Psoas muscle (tissue), 8 donors: Measurements from ENCODE around the gene INKA2. TPM values are rescaled to one million over a fixed set of nuclear protein-coding genes. Genes with fewer than 3 reads are reported as not detected.

Experiments
- ATAC-seq, 4 donors: fragments of 200-7000 bp; cut with Tn5 transposase; one replicate each; pipeline ENCODE4 v1.9.1; 2020; ENCODE audit warnings: moderate library complexity in 3 of 4, mild to moderate bottlenecking in 2 of 4
- DNase-seq, 2 donors: peaks; one replicate each; pipeline ENCODE4 v3.0.0-alpha.2; 2020
- H3K27ac ChIP-seq: fragments of 200-600 bp; one replicate; pipeline ENCODE4 v1.8.0; 2022
- H3K27me3 ChIP-seq, 3 donors: fragments of 200-600 bp in 1 of 3; one replicate each; pipeline versions ENCODE4 v1.6.1 to v1.8.0; 2013 to 2022; ENCODE audit warnings: low read length in 2 of 3, mild to moderate bottlenecking in 2 of 3, moderate library complexity in 1 of 3; ENCODE audit not compliant: insufficient read depth in 3 of 3
- H3K36me3 ChIP-seq, 2 donors: fragments of 200-600 bp in 1 of 2; one replicate each; pipeline versions ENCODE4 v1.6.1 to v1.8.0; 2013 to 2022; ENCODE audit warnings: low read depth in 1 of 2, mild to moderate bottlenecking in 1 of 2, moderate library complexity in 1 of 2; ENCODE audit not compliant: insufficient read depth in 1 of 2
- H3K4me1 ChIP-seq: fragments of 200-600 bp; one replicate; pipeline ENCODE4 v1.8.0; 2022
- H3K4me3 ChIP-seq: fragments of 200-600 bp; one replicate; pipeline ENCODE4 v1.8.0; 2022; ENCODE audit warnings: mild to moderate bottlenecking
- H3K9me3 ChIP-seq: fragments of 200-600 bp; one replicate; pipeline ENCODE4 v1.8.0; 2022
- WGBS, 3 donors: extraction: QIAGEN DNeasy Blood & Tissue Kit; methylation state at CpG; one replicate each; pipeline versions ENCODE4 v1.1.6 to v1.1.7; 2013; 5-methylcytosine and 5-hydroxymethylcytosine counted together
- intact Hi-C, 2 donors: fragments of 100-400 bp; cut with DNase I; formaldehyde crosslinking; loops; one replicate each; pipeline versions ENCODE4 v1.11.0 to v1.14.2; 2022
- polyA plus RNA-seq, 3 donors: library from polyadenylated mRNA; stranded (reverse); fragments of 200-250 nt; gene quantifications; one replicate each; pipeline ENCODE4 v1.2.3, GENCODE V29; 2013
- total RNA-seq, 4 donors: library from RNA; stranded (reverse); fragmentation: NEBNext Ultra II Directional in 2 of 4; extraction: Animal tissue kit (Norgen Biotek cat#: 25700) in 2 of 4; gene quantifications; one replicate each; pipeline versions ENCODE4 v1.2.1 to v1.2.4, GENCODE V29; 2021 to 2023
- TF ChIP-seq, protein P1 (sequence below): fragments of 200-600 bp; IDR thresholded peaks from one replicate; pipeline ENCODE4 v1.8.0; 2022; ENCODE audit warnings: antibody characterized with exemption
- donor health status: healthy with polysubstance abuse.
- donor health status: DM: no; HTN: no; CAD: no; lungs with moderate emphysema.
- donor health status: Bipolar disorder and iron deficiency.
- donor health status: healthy.
- donor health status: DM: yes; HTN: yes; CAD: no.
- donor health status: DM: no; HTN: no; CAD: no.
- donor health status: DM: no; HTN: no; CAD: no.
- donor health status: DM: yes; HTN: yes; CAD: no.

INKA2 gene
- total and polyA plus RNA-seq, 7 donors: 1.6 to 15.0 (median 7.4) TPM

DNA sequence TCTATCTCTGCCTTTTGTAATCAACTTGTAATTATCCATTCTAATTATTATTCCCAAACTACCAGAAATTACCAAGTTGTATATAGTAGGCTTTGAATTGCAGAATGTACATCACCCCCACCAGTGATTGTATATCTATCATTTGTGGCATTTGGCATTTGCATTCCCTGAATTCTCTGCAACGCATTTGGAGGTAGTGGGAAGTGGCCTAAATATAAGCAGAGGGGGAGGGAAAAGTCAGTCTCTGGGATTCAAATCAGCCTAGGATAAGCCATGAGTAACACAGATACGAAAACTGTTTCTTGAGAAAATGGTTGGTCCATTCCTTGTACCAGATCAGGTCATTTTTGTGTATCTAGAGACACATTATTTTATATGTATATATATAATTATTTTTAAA, 37.2 kb upstream of the INKA2 start:
- intact Hi-C loops: loop anchor here in 1 of 2 donors (10.0 kb wide), 1 partner anchor 552 kb away; the partner anchor contains the start of gene CHI3L2
- peaks cover 3 to 30% of the 10 kb centered on the region in 2 donors for H3K36me3 ChIP-seq
- H3K27me3 ChIP-seq: no peaks in the 10 kb centered on the region
- 59 to 71% (median 62%) methylated on average over 2 of the region's 2 CpGs for whole genome bisulfite sequencing, 3 donors
- no peak overlapping the region for H3K27ac ChIP-seq
- TF ChIP-seq, protein P1, sequence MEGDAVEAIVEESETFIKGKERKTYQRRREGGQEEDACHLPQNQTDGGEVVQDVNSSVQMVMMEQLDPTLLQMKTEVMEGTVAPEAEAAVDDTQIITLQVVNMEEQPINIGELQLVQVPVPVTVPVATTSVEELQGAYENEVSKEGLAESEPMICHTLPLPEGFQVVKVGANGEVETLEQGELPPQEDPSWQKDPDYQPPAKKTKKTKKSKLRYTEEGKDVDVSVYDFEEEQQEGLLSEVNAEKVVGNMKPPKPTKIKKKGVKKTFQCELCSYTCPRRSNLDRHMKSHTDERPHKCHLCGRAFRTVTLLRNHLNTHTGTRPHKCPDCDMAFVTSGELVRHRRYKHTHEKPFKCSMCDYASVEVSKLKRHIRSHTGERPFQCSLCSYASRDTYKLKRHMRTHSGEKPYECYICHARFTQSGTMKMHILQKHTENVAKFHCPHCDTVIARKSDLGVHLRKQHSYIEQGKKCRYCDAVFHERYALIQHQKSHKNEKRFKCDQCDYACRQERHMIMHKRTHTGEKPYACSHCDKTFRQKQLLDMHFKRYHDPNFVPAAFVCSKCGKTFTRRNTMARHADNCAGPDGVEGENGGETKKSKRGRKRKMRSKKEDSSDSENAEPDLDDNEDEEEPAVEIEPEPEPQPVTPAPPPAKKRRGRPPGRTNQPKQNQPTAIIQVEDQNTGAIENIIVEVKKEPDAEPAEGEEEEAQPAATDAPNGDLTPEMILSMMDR: no peak
- DNase-seq: no peak
- no peaks in the 10 kb centered on the region for H3K9me3 ChIP-seq
- no peaks in the 10 kb centered on the region for H3K4me1 ChIP-seq
- no peak overlapping the region for H3K4me3 ChIP-seq
- no peak for ATAC-seq

DNA sequence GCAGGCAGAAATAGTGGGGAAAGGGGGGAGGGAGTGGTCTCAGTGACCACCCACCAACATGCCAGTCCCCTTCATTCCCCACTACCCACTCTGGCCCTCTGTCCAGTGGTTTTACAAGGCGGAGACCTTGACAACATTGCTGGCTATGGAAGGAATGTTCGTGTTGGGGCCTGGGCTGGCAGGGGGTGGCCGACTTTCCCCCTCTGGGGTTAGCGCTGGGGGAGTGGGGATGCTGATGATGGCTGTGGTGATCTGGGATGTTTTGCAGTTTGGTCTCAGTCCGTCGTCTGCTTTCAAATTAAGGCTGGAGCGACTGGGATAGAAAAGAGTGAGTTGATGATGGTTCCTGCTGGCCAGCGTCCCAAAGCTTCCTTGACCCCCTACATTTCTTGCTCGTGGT, 36.8 kb upstream of the INKA2 start:
- no peak overlapping the region for H3K27ac ChIP-seq
- ATAC-seq (no peak), DNase-seq (no peak)
- H3K9me3 ChIP-seq: no peaks in the 10 kb centered on the region
- no peak overlapping the region for H3K4me3 ChIP-seq
- intact Hi-C loops: loop anchor here in 1 of 2 donors (10.0 kb wide), 1 partner anchor 551 kb away; the partner anchor contains the start of gene CHI3L2
- H3K36me3 ChIP-seq: peaks cover 3 to 32% of the 10 kb centered on the region in 2 donors
- H3K27me3 ChIP-seq: no peaks in the 10 kb centered on the region
- no peaks in the 10 kb centered on the region for H3K4me1 ChIP-seq
- WGBS, 3 donors: 75 to 82% (median 82%) methylated on average over 9 of the region's 9 CpGs
- TF ChIP-seq, protein P1: no peak

DNA sequence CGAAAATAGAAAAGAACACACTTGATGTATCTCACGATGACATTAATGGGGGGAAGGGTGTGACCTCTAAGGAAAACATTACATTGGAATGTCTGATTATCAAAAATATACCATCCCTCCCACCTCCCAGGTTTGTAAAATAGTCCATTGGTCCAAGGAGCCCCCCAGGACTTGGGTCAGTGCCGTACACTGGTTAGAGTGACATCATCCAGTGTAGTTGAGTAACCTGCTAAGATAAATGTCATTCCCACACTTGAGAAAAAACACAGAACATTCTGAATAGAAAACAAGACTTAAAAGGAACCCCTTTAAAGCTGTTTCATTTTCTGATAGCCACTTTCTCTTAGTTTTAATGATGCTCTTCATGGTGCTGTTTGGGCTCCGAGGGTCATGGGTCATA, 31.7 kb upstream of the INKA2 start:
- Histone ChIP-seq H3K27ac (no peak overlapping the region), H3K4me3 (no peak overlapping the region), H3K36me3 (peaks cover 3 to 47% of the 10 kb centered on the region in 2 donors), H3K27me3 (no peaks in the 10 kb centered on the region), H3K4me1 (peaks cover 10% of the 10 kb centered on the region), H3K9me3 (no peaks in the 10 kb centered on the region)
- DNase-seq (no peak), ATAC-seq (no peak)
- 86 to 90% (median 87%) methylated on average over 4 of the region's 4 CpGs for WGBS, 3 donors
- TF ChIP-seq, protein P1: no peak
- intact Hi-C loops: loop anchor here in 1 of 2 donors (10.0 kb wide), 1 partner anchor 546 kb away; the partner anchor contains the start of gene CHI3L2

DNA sequence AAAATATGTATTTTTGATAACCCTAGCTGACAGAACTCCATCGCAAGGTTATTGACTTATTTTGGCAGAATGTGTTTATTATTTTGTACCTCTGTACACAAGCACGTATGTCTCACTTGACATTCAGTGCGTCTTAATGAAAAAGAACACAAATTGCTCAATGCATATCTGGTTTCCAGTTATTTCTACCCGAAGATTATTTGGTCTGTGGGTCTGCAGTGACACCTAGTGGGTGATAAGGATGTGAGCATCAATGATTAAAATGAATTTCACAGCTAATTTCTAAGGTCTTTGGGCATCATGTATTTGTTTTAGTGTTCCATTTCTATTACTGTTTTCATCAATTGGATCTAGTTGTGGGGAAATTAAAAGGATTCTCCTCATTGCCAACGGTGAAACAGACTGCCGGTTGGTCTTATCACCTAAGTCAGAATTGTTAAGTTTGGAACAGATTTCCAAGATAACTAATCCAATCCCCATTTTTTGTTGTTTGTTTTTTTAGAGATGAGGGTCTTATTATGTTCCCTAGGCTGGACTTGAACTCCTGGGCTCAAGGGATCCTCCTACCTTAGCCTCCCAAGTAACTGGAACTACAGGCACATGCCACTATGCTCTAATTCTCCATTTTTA, 30.4 kb upstream of the INKA2 start:
- H3K36me3 ChIP-seq: peaks cover 3 to 59% of the 10 kb centered on the region in 2 donors
- TF ChIP-seq, protein P1: peak; percentile 90
- ATAC-seq (peak; percentile 82 to 97 (median 93)), DNase-seq (no peak)
- WGBS, 3 donors: 26 to 43% (median 28%) methylated on average over 6 of the region's 6 CpGs
- H3K27ac ChIP-seq: peak overlapping the region; percentile 50
- H3K4me1 ChIP-seq: peaks cover 10% of the 10 kb centered on the region
- intact Hi-C loops: loop anchor here (5.0 to 10.0 kb wide), 4 partner anchors 262 to 545 kb away; partner anchors contain the start of gene CHI3L2 (in 1 of the 2)
- H3K9me3 ChIP-seq: no peaks in the 10 kb centered on the region
- H3K27me3 ChIP-seq: no peaks in the 10 kb centered on the region
- peak overlapping the region; percentile 35 for H3K4me3 ChIP-seq
